ENCODE measurements around the gene SLIT1.

Gene SLIT1

GRCh38 chr10:97057491-97058235 is 128.1 kb downstream of the SLIT1 start:
- Histone ChIP-seq H3K4me3 (ENCODE audit: low read depth, low read length) (no peak overlapping the region), H3K79me2 (no peaks in the 10 kb centered on the region), H3K27ac (no peak overlapping the region), H3K4me1 (no peaks in the 10 kb centered on the region), H3K9ac (no peak overlapping the region), H3K36me3 (ENCODE audit: control insufficient read depth, insufficient read depth, low read length) (no peaks in the 10 kb centered on the region), H3K9me3 (ENCODE audit: control insufficient read depth, low read length) (no peaks in the 10 kb centered on the region), H3K4me2 (ENCODE audit: low read length) (no peak overlapping the region), H2AFZ (no peak overlapping the region), H3K27me3 (ENCODE audit: control insufficient read depth, insufficient read depth, low read length) (no peaks in the 10 kb centered on the region)
- TF ChIP-seq CTCF (IDR thresholded peaks at IDR 0.05) = no peak

GRCh38 chr10:97056003-97056630 is 129.6 kb downstream of the SLIT1 start:
- H2AFZ ChIP-seq = no peak overlapping the region
- no peak overlapping the region for H3K27ac ChIP-seq
- no peaks in the 10 kb centered on the region for H3K9me3 ChIP-seq (ENCODE audit: control insufficient read depth, low read length)
- no peak for TF ChIP-seq CTCF (IDR thresholded peaks at IDR 0.05)
- no peak overlapping the region for H3K4me2 ChIP-seq (ENCODE audit: low read length)
- no peaks in the 10 kb centered on the region for H3K4me1 ChIP-seq
- H3K79me2 ChIP-seq = no peaks in the 10 kb centered on the region
- H3K9ac ChIP-seq = no peak overlapping the region
- no peak overlapping the region for H3K4me3 ChIP-seq (ENCODE audit: low read depth, low read length)
- no peaks in the 10 kb centered on the region for H3K36me3 ChIP-seq (ENCODE audit: control insufficient read depth, insufficient read depth, low read length)
- H3K27me3 ChIP-seq (ENCODE audit: control insufficient read depth, insufficient read depth, low read length) = no peaks in the 10 kb centered on the region

- TF ChIP-seq CTCF (IDR thresholded peaks at IDR 0.05) = no peak
- no peak overlapping the region for H3K4me2 ChIP-seq (ENCODE audit: low read length)
- H3K4me1 ChIP-seq = no peaks in the 10 kb centered on the region
- no peak overlapping the region for H2AFZ ChIP-seq
- no peaks in the 10 kb centered on the region for H3K79me2 ChIP-seq
- no peak overlapping the region for H3K27ac ChIP-seq
- H3K4me3 ChIP-seq (ENCODE audit: low read depth, low read length) = no peak overlapping the region
- H3K9me3 ChIP-seq (ENCODE audit: control insufficient read depth, low read length) = no peaks in the 10 kb centered on the region
- no peaks in the 10 kb centered on the region for H3K27me3 ChIP-seq (ENCODE audit: control insufficient read depth, insufficient read depth, low read length)
- no peak overlapping the region for H3K9ac ChIP-seq
- H3K36me3 ChIP-seq (ENCODE audit: control insufficient read depth, insufficient read depth, low read length) = no peaks in the 10 kb centered on the region
These were observed 132.5 kb downstream of the SLIT1 start for GRCh38 chr10:97053276-97053675.

GRCh38 chr10:97050956-97051496 is 134.7 kb downstream of the SLIT1 start:
- no peaks in the 10 kb centered on the region for H3K36me3 ChIP-seq (ENCODE audit: control insufficient read depth, insufficient read depth, low read length)
- no peak overlapping the region for H3K4me3 ChIP-seq (ENCODE audit: low read depth, low read length)
- no peak for TF ChIP-seq CTCF (IDR thresholded peaks at IDR 0.05)
- H3K4me2 ChIP-seq (ENCODE audit: low read length) = no peak overlapping the region
- H3K27me3 ChIP-seq (ENCODE audit: control insufficient read depth, insufficient read depth, low read length) = no peaks in the 10 kb centered on the region
- H3K9ac ChIP-seq = no peak overlapping the region
- no peaks in the 10 kb centered on the region for H3K4me1 ChIP-seq
- H2AFZ ChIP-seq = no peak overlapping the region
- no peaks in the 10 kb centered on the region for H3K79me2 ChIP-seq
- H3K27ac ChIP-seq = no peak overlapping the region
- no peaks in the 10 kb centered on the region for H3K9me3 ChIP-seq (ENCODE audit: control insufficient read depth, low read length)
